Endothelial cell of umbilical vein (primary cell): Measurements from ENCODE around the gene TMEM208.

ENCODE experiments used
- CTCF ChIP-seq, 2 donors: IDR thresholded peaks; 1 replicate in 1 of 2; 2 replicates in 1 of 2; pipeline ENCODE4 v1.5.1; 2011; ENCODE audit warnings: low read length in 2 of 2, mild to moderate bottlenecking in 2 of 2, moderate library complexity in 2 of 2, control low read depth in 1 of 2, inconsistent platforms in 1 of 2, low read depth in 1 of 2; ENCODE audit not compliant: insufficient read depth in 1 of 2; ENCODE audit errors: extremely low read depth in 1 of 2
- EZH2 ChIP-seq: IDR thresholded peaks from 2 replicates; pipeline ENCODE4 v1.6.1; 2012; ENCODE audit warnings: borderline replicate concordance, low read depth, mild to moderate bottlenecking, moderate library complexity, low read length, inconsistent platforms; ENCODE audit not compliant: severe bottlenecking
- FOS ChIP-seq: IDR thresholded peaks from 2 replicates; pipeline ENCODE4 v1.6.1; 2011; ENCODE audit warnings: mild to moderate bottlenecking, low read length, moderate library complexity, borderline replicate concordance; ENCODE audit not compliant: insufficient read depth
- JUN ChIP-seq: IDR thresholded peaks from 2 replicates; pipeline ENCODE4 v1.6.1; 2011; ENCODE audit warnings: borderline replicate concordance, low read depth; ENCODE audit not compliant: insufficient read length, insufficient read depth
- MAX ChIP-seq: IDR thresholded peaks from 2 replicates; pipeline ENCODE4 v1.6.1; 2011; ENCODE audit not compliant: insufficient read depth, insufficient read length
- MYC ChIP-seq: IDR thresholded peaks from one replicate; pipeline ENCODE4 v1.6.1; 2011; ENCODE audit warnings: mild to moderate bottlenecking, low read depth, low read length
- POLR2A ChIP-seq: IDR thresholded peaks from 2 replicates; pipeline ENCODE4 v1.6.1; 2012; ENCODE audit warnings: low read depth, mild to moderate bottlenecking, control low read depth, low read length
- POLR2AphosphoS5 ChIP-seq: IDR thresholded peaks from 2 replicates; pipeline ENCODE4 v1.6.1; 2012; ENCODE audit warnings: low read depth, mild to moderate bottlenecking, control low read depth, low read length, moderate library complexity; ENCODE audit not compliant: insufficient read depth

GRCh38 chr16:67201411-67202345 lies 25.3 kb upstream of the TMEM208 start:
- TF ChIP-seq CTCF (IDR thresholded peaks at IDR 0.05; ENCODE audit: extremely low read depth in 1 of 2, insufficient read depth in 1 of 2, low read depth in 1 of 2, low read length in 2 of 2) (no peak), POLR2AphosphoS5 (no peak), POLR2A (no peak), FOS (no peak), EZH2 (no peak), MAX (no peak), JUN (no peak), MYC (no peak)
